HG03457 (cell line): Measurements from ENCODE around the gene PCID2.

ENCODE experiments used
- ATAC-seq: cut with Tn5 transposase; IDR thresholded peaks from one replicate; pipeline ENCODE4 v1.9.1; 2021; ENCODE audit warnings: moderate number of reproducible peaks; ENCODE audit not compliant: unreplicated experiment

Gene PCID2

GRCh38 chr13:113190181-113190580 lies 18.3 kb downstream of the PCID2 start:
- ATAC-seq, result no peak

- no peak for ATAC-seq
These were observed 20.4 kb downstream of the PCID2 start for GRCh38 chr13:113187883-113188665.

GRCh38 chr13:113187263-113187669 lies 21.2 kb downstream of the PCID2 start:
- no peak for ATAC-seq

GRCh38 chr13:113186061-113186900 lies 22.2 kb downstream of the PCID2 start:
- ATAC-seq, result peak; percentile 84

GRCh38 chr13:113184568-113185440 lies 23.7 kb downstream of the PCID2 start:
- no peak for ATAC-seq

- no peak for ATAC-seq
These were observed 24.9 kb downstream of the PCID2 start for GRCh38 chr13:113183450-113184129.

GRCh38 chr13:113182046-113182445 lies 26.4 kb downstream of the PCID2 start:
- ATAC-seq, result no peak

- ATAC-seq, result no peak
These were observed 28.9 kb downstream of the PCID2 start for GRCh38 chr13:113179374-113180230.

GRCh38 chr13:113178896-113179167 lies 29.6 kb downstream of the PCID2 start:
- no peak for ATAC-seq

- no peak for ATAC-seq
These were observed 30.2 kb downstream of the PCID2 start for GRCh38 chr13:113178070-113178895.

GRCh38 chr13:113176822-113177221 lies 31.6 kb downstream of the PCID2 start:
- no peak for ATAC-seq

- no peak for ATAC-seq
These were observed 32.2 kb downstream of the PCID2 start for GRCh38 chr13:113176280-113176679.

- no peak for ATAC-seq
These were observed 36.0 kb downstream of the PCID2 start for GRCh38 chr13:113172419-113172926.

GRCh38 chr13:113171250-113172125 lies 37.0 kb downstream of the PCID2 start:
- ATAC-seq, result no peak

- no peak for ATAC-seq
These were observed 38.0 kb downstream of the PCID2 start for GRCh38 chr13:113170511-113170910.

- no peak for ATAC-seq
These were observed 38.9 kb downstream of the PCID2 start for GRCh38 chr13:113169277-113170272.

- no peak for ATAC-seq
These were observed 40.3 kb downstream of the PCID2 start for GRCh38 chr13:113168211-113168610.
